Stomach (tissue), 9 donors: ENCODE measurements around the gene CASP1. TPM values are rescaled to one million over a fixed set of nuclear protein-coding genes. Genes with fewer than 3 reads are reported as not detected.
"Not testable (repeated sequence)": the region's sequence is repeated elsewhere in the genome, so short reads cannot be mapped to it uniquely, and the experiment has no call there.

Experiments
- DNase-seq, 2 donors: peaks; one replicate each; pipeline versions ENCODE4 v3.0.0 to v3.0.0-alpha.2; 2013 to 2019
- H3K27ac ChIP-seq, 5 donors: fragments of 200-600 bp in 4 of 5; sonication (generic) in 4 of 5; one replicate each; pipeline ENCODE4 v1.5.1; 2013 to 2019; ENCODE audit warnings: mild to moderate bottlenecking in 1 of 5, moderate library complexity in 1 of 5
- H3K27me3 ChIP-seq, 3 donors: fragments of 200-600 bp; sonication (generic); one replicate each; pipeline ENCODE4 v1.5.1; 2017 to 2019; ENCODE audit warnings: mixed run types in 1 of 3
- H3K36me3 ChIP-seq, 4 donors: fragments of 200-600 bp; sonication (generic); 1 replicate in 3 of 4; 2 replicates in 1 of 4; pipeline ENCODE4 v1.5.1; 2016 to 2019
- H3K4me1 ChIP-seq, 4 donors: fragments of 200-600 bp; sonication (generic); one replicate each; pipeline ENCODE4 v1.5.1; 2016 to 2019
- H3K4me3 ChIP-seq, 4 donors: fragments of 200-600 bp; sonication (generic) in 3 of 4; one replicate each; pipeline ENCODE4 v1.5.1; 2016 to 2019; ENCODE audit warnings: mild to moderate bottlenecking in 1 of 4
- H3K9me3 ChIP-seq, 4 donors: fragments of 200-600 bp; sonication (generic); one replicate each; pipeline ENCODE4 v1.5.1; 2016 to 2019
- CTCF ChIP-seq, 7 experiments: fragments of 450-650 bp in 4 of 7; fragments of 200-600 bp in 3 of 7; sonication (generic) in 3 of 7; IDR thresholded peaks; one replicate each; pipeline ENCODE4 v1.5.1; 2016 to 2019; ENCODE audit warnings: antibody characterized with exemption in 7 of 7, control low read depth in 2 of 7, mild to moderate bottlenecking in 1 of 7
- EP300 ChIP-seq: sonication (generic); formaldehyde crosslinking; IDR thresholded peaks from one replicate; pipeline ENCODE4 v1.6.1; 2017; ENCODE audit warnings: antibody characterized with exemption
- POLR2A ChIP-seq, 4 donors: fragments of 450-650 bp; IDR thresholded peaks; one replicate each; pipeline ENCODE4 v1.6.1; 2016; ENCODE audit warnings: antibody characterized with exemption in 4 of 4, control low read depth in 2 of 4, mild to moderate bottlenecking in 1 of 4, moderate library complexity in 1 of 4
- POLR2AphosphoS5 ChIP-seq, 3 donors: sonication (generic); formaldehyde crosslinking; IDR thresholded peaks; one replicate each; pipeline ENCODE4 v1.6.1; 2016; ENCODE audit warnings: antibody characterized with exemption in 3 of 3
- WGBS, 5 donors: extraction: QIAGEN DNeasy Blood & Tissue Kit in 3 of 5; methylation state at CpG; one replicate each; pipeline versions ENCODE4 v1.1.5 to v1.1.7; 2013 to 2018; 5-methylcytosine and 5-hydroxymethylcytosine counted together
- intact Hi-C: fragments of 100-400 bp; cut with DNase I; formaldehyde crosslinking; loops from one replicate; pipeline ENCODE4 v1.15.1; 2023; ENCODE audit warnings: low total_unique reads
- polyA plus RNA-seq, 3 donors: library from polyadenylated mRNA; stranded (reverse); fragments of 200-250 nt; gene quantifications; one replicate each; pipeline ENCODE4 v1.2.3, GENCODE V29; 2013
- total RNA-seq, 5 donors: library from RNA; depleted of rRNA; stranded (reverse); fragments of >200 nt; gene quantifications; one replicate each; pipeline versions ENCODE4 v1.1.0 to v1.2.3, GENCODE V29; 2014 to 2016
- donor health status: healthy with polysubstance abuse.
- donor health status: Bipolar disorder and iron deficiency.
- donor health status: healthy.

The CASP1 gene
- total and polyA plus RNA-seq, 8 donors, result 2.3 to 71.0 (median 14.9) TPM

DNA sequence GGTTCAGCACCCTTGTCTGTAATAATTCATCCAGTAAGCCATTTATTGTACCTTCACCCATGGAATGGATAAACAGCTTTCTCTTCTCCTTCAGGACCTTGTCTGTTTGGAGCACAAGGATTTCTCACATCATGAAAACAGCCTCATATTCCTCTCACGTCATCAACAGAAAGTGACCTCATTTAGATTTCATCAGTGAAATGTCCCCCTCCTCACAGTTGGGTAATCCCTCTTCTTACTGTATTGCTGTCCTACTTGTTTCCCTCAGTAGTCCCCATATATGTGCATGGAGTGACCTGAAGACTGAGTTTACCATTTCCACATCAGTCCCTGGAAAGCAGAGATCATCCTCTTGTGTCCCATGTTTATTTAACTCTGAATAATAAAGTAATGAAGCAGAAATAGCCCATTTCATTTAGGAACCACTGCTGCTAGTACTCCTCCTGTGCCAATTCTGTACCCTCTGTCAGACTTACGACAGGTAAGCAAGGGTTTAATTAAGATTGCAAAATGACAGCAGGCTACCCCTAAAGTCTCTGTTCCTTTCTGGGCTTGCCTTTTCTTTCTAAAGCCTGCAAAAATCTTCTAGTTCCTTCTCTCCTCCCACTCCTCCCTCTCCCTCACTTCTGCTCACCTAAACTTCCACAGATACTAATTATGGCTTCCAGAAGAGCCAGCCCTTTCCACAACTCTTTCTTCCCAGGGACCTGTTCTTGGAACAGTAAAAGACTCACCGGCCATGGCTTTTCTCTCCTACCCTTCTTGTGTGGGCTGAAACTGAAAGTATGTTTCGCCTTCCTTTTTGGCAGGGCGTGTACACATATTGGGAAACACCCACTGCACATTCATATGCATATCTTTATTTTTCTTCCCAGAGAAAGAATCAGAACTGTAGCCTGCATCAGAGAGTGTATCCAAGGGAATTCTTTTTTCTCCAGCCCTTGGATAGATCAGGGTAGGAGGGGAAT, 9.9 kb upstream of the CASP1 start, which contains the start of gene CARD16:
Gene CARD16 (minus strand): TSS at position 779 of the 968 bp plus-strand sequence. CDS start 38 bp downstream, at position 741.
- Histone ChIP-seq H3K36me3 (peaks cover 0 to 10% (median 0%) of the 10 kb centered on the region in 4 donors), H3K4me3 (peak within 1 kb of the TSS; percentile 36 to 44 (median 39)), H3K27ac (peak within 1 kb of the TSS; percentile 59 to 85 (median 71)), H3K4me1 (peaks cover 0 to 42% (median 24%) of the 10 kb centered on the region in 4 donors)
- intact Hi-C loops, H3K9me3 ChIP-seq, H3K27me3 ChIP-seq: not testable (repeated sequence)
- WGBS, 5 donors, result 3 to 18% (median 7%) methylated on average over 5 of the region's 5 CpGs
- TF ChIP-seq POLR2AphosphoS5 (IDR thresholded peaks at IDR 0.05), result peak; percentile 22 to 54 (median 49)
- peak; percentile 60 to 75 for DNase-seq

- Histone ChIP-seq H3K27ac (no peak overlapping the region), H3K9me3 (no peaks in the 10 kb centered on the region), H3K4me3 (peak overlapping the region in 1 of 4 donors; percentile 44), H3K36me3 (peaks cover 0 to 10% (median 0%) of the 10 kb centered on the region in 4 donors), H3K4me1 (peaks cover 0 to 37% (median 22%) of the 10 kb centered on the region in 4 donors), H3K27me3 (no peaks in the 10 kb centered on the region)
- intact Hi-C loops, result no loop called here
- WGBS, 5 donors, result 41 to 89% (median 75%) methylated on average over 3 of the region's 3 CpGs
- DNase-seq, result no peak
- TF ChIP-seq CTCF (IDR thresholded peaks at IDR 0.05), result no peak
- TF ChIP-seq EP300, result no peak
- TF ChIP-seq POLR2AphosphoS5 (IDR thresholded peaks at IDR 0.05), result no peak
- no peak for TF ChIP-seq POLR2A (IDR thresholded peaks at IDR 0.05)
Measured at GRCh38 chr11:105042178-105042577, 7.2 kb upstream of the CASP1 start.

- TF ChIP-seq EP300, result no peak
- no peaks in the 10 kb centered on the region for H3K27me3 ChIP-seq
- H3K4me3 ChIP-seq, result no peak overlapping the region
- H3K27ac ChIP-seq, result no peak overlapping the region
- intact Hi-C loops, result no loop called here
- DNase-seq, result no peak
- peaks cover 0 to 10% (median 0%) of the 10 kb centered on the region in 4 donors for H3K36me3 ChIP-seq
- 36 to 55% (median 42%) methylated on average over 2 of the region's 2 CpGs for WGBS, 5 donors
- H3K9me3 ChIP-seq, result no peaks in the 10 kb centered on the region
- peaks cover 0 to 32% (median 16%) of the 10 kb centered on the region in 4 donors for H3K4me1 ChIP-seq
Measured at GRCh38 chr11:105040703-105041102, 5.8 kb upstream of the CASP1 start.

DNA sequence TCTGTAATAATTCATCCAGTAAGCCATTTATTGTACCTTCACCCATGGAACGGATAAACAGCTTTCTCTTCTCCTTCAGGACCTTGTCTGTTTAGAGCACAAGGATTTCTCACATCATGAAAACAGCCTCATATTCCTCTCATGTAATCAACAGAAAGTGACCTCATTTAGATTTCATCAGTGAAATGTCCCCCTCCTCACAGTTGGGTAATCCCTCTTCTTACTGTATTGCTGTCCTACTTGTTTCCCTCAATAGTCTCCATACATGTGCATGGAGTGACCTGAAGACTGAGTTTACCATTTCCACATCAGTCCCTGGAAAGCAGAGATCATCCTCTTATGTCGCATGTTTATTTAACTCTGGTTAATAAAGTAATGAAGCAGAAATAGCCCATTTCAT, 556 bp downstream of the CASP1 start:
- H3K27me3 ChIP-seq, DNase-seq, H3K9me3 ChIP-seq, intact Hi-C loops: not testable (repeated sequence)
- peaks cover 0 to 42% (median 17%) of the 10 kb centered on the region in 4 donors for H3K4me1 ChIP-seq
- WGBS, 5 donors, result 52 to 80% (median 60%) methylated on average over 2 of the region's 2 CpGs
- H3K36me3 ChIP-seq, result peaks cover 0 to 20% (median 19%) of the 10 kb centered on the region in 4 donors
- peak overlapping the region; percentile 30 to 44 (median 39) for H3K4me3 ChIP-seq
- peak overlapping the region in 4 of 5 donors; percentile 75 to 87 (median 81) for H3K27ac ChIP-seq

DNA sequence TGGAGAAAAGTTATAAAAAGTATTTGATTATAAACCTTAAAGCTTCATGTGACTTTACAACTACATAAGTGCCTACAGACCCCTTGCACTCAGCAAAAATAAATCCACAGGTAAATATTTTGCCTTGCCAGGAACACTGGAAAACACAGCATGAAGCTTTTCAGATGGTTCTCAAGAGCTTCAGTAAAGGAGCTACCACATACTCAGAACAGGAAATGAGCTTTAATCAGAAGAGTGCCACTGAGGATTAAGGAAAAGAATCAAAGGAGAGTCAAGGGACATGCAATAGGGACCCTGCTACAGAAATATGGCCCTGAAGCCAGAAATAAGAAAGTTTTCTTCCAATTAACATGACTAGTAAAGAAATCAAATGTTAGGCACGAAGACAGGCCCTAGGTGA, 1.2 kb downstream of the CASP1 start:
- no peak for DNase-seq
- Histone ChIP-seq H3K27ac (peak overlapping the region in 3 of 5 donors; percentile 79 to 87 (median 83)), H3K4me3 (peak overlapping the region; percentile 30 to 44 (median 39)), H3K4me1 (peaks cover 0 to 42% (median 17%) of the 10 kb centered on the region in 4 donors), H3K36me3 (peaks cover 0 to 26% (median 25%) of the 10 kb centered on the region in 4 donors), H3K9me3 (no peaks in the 10 kb centered on the region), H3K27me3 (no peaks in the 10 kb centered on the region)
- TF ChIP-seq POLR2AphosphoS5 (IDR thresholded peaks at IDR 0.05) (no peak), POLR2A (IDR thresholded peaks at IDR 0.05) (no peak), EP300 (no peak), CTCF (IDR thresholded peaks at IDR 0.05) (no peak)
- WGBS, 5 donors, result 73 to 95% (median 81%) methylated on average over 1 of the region's 1 CpG
- intact Hi-C loops, result no loop called here
